Measurements from ENCODE around the gene EEF1AKMT3.

DNA sequence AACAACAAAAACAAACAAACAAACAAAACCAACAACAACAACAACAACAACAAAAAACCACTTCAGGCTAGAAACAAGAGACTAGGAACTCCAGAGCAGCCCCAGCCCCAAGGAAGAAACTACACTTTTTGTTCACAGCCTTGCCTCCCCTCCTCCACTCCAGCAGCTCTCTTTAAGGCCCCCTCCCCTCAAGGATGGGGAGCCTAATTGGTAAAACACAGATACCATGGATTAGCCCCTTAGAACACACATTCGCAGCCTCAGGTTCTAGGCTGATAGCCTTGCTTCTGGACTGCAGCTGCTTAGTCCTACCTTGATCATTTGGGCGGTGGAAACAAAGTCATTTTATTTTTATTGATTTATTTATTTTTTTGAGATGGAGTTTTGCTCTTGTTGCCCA, 58.0 kb downstream of the EEF1AKMT3 start:
- TF ChIP-seq, protein P1, sequence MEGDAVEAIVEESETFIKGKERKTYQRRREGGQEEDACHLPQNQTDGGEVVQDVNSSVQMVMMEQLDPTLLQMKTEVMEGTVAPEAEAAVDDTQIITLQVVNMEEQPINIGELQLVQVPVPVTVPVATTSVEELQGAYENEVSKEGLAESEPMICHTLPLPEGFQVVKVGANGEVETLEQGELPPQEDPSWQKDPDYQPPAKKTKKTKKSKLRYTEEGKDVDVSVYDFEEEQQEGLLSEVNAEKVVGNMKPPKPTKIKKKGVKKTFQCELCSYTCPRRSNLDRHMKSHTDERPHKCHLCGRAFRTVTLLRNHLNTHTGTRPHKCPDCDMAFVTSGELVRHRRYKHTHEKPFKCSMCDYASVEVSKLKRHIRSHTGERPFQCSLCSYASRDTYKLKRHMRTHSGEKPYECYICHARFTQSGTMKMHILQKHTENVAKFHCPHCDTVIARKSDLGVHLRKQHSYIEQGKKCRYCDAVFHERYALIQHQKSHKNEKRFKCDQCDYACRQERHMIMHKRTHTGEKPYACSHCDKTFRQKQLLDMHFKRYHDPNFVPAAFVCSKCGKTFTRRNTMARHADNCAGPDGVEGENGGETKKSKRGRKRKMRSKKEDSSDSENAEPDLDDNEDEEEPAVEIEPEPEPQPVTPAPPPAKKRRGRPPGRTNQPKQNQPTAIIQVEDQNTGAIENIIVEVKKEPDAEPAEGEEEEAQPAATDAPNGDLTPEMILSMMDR (IDR thresholded peaks at IDR 0.05; ENCODE audit: low read length): no peak
- no peak for TF ChIP-seq EZH2phosphoT487 (IDR thresholded peaks at IDR 0.05; ENCODE audit: low read length)

All from MM.1S (cell line).